ENCODE data around the gene CAGE1. TPM values are rescaled to one million over a fixed set of nuclear protein-coding genes. Genes with fewer than 3 reads are reported as not detected.

Gene CAGE1
- total and polyA plus RNA-seq, 2 experiments from 2014 or later: 0.07 TPM; not detected in 1

- Histone ChIP-seq H3K27ac (ENCODE audit: low read depth) (no peak overlapping the region), H2AFZ (no peak overlapping the region), H3K36me3 (ENCODE audit: insufficient read depth) (peaks cover 45% of the 10 kb centered on the region), H3K4me2 (no peak overlapping the region), H3K4me1 (ENCODE audit: insufficient read depth) (peaks cover 14% of the 10 kb centered on the region), H4K20me1 (replicated peaks; ENCODE audit: insufficient read depth) (no peaks in the 10 kb centered on the region), H3K27me3 (ENCODE audit: insufficient read depth) (no peaks in the 10 kb centered on the region), H3K79me2 (replicated peaks; ENCODE audit: insufficient read depth) (no peaks in the 10 kb centered on the region), H3K4me3 (no peak overlapping the region), H3K9me2 (ENCODE audit: insufficient read depth) (no peaks in the 10 kb centered on the region), H3F3A (replicated peaks; ENCODE audit: low read depth) (no peaks in the 10 kb centered on the region)
- Mint-ChIP-seq H3K9me3 (no peaks in the 10 kb centered on the region; the same call in 2 of the 3 replicates), H3K27me3 (ENCODE audit: insufficient read depth, low read depth, poor library complexity) (no peaks in the 10 kb centered on the region), H3K27ac (no peak overlapping the region), H3K4me1 (peaks cover 12% of the 10 kb centered on the region; the same call in 2 of the 3 replicates), H3K4me3 (no peak overlapping the region), H3K36me3 (ENCODE audit: low read depth) (peaks cover 44% of the 10 kb centered on the region)
- DNase-seq (ENCODE audit: low spot score): no peak
- ATAC-seq: no peak
- TF ChIP-seq JUNB (IDR thresholded peaks at IDR 0.05; ENCODE audit: unreplicated experiment): no peak
- no peak for TF ChIP-seq ZNF331 (CRISPR knock-in tag; IDR thresholded peaks at IDR 0.05; ENCODE audit: low read depth)
- no peak for TF ChIP-seq POLR2AphosphoS5 (IDR thresholded peaks at IDR 0.05; ENCODE audit: low read depth)
- no peak for TF ChIP-seq EZH2phosphoT487 (IDR thresholded peaks at IDR 0.05; ENCODE audit: unreplicated experiment)
- TF ChIP-seq ZNF114 (CRISPR knock-in tag; IDR thresholded peaks at IDR 0.05): no peak
- TF ChIP-seq CREB1 (CRISPR knock-in tag; IDR thresholded peaks at IDR 0.05; ENCODE audit: low read depth): no peak
- TF ChIP-seq CTCF (conservative IDR thresholded peaks at IDR 0.05; ENCODE audit: low read depth in 2 of 2): no peak
- no peak for TF ChIP-seq ZNF462 (CRISPR knock-in tag; IDR thresholded peaks at IDR 0.05)
- TF ChIP-seq EZH2 (IDR thresholded peaks at IDR 0.05; ENCODE audit: low read depth, unreplicated experiment): no peak
- TF ChIP-seq STAT1 (IDR thresholded peaks at IDR 0.05; ENCODE audit: unreplicated experiment): no peak
Observed at GRCh38 chr6:7418238-7418905, 28.8 kb upstream of the CAGE1 start.
